ENCODE measurements around the gene RHOC.

The RHOC gene

DNA sequence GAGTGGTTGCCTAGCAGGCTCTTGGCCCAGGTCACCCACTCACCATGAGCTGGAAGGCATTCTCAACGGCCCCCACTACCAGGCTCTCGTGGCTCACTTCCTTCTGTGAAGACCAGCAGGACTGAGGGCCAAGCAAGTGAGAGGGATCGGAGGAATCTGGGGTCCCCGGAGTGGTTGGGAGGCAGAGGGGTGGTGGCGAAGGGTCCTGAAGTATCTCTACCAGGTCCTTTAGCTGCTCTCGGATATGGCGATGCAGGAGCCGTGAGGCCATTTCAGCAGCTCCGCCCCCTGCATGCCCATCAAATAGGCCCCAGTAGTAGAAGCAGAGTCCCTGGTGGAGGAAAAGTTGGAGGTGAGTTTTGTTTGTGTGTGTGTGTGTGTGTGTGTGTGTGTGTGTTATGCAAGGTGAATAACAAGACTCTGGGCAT lies 5.8 kb upstream of the RHOC start:
- no peak for TF ChIP-seq CTCF (IDR thresholded peaks at IDR 0.05; ENCODE audit: extremely low read depth, insufficient read depth, missing control alignments)
- in situ Hi-C loops (cut with MboI; ENCODE audit: low pct_unique_long_range_greater_than_20kb, low sequenced_read_pairs, unreplicated experiment), result no loop called here
- DNase-seq (ENCODE audit: low spot score), result no peak

DNA sequence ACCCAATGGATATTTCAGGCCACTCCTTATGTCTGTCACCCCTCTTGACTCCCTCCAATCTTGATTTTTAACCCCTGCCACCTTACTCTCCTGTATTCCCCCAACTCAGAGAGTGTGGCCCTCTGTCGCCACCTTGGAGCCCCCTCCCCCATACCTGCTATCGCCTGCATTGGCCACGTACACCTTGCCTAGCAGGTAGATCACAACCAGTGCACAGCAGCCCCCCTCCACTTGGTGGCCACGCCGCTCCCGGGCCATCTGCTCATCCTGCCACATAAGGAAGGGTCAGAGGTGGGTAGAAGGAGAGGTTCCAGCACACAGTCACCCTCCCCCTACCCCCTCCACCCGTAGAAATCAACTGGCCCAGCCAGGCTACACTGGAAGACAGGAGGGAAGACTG lies 5.3 kb upstream of the RHOC start:
- no peak for TF ChIP-seq CTCF (IDR thresholded peaks at IDR 0.05; ENCODE audit: extremely low read depth, insufficient read depth, missing control alignments)
- no peak for DNase-seq (ENCODE audit: low spot score)
- in situ Hi-C loops (cut with MboI; ENCODE audit: low pct_unique_long_range_greater_than_20kb, low sequenced_read_pairs, unreplicated experiment), result no loop called here

DNA sequence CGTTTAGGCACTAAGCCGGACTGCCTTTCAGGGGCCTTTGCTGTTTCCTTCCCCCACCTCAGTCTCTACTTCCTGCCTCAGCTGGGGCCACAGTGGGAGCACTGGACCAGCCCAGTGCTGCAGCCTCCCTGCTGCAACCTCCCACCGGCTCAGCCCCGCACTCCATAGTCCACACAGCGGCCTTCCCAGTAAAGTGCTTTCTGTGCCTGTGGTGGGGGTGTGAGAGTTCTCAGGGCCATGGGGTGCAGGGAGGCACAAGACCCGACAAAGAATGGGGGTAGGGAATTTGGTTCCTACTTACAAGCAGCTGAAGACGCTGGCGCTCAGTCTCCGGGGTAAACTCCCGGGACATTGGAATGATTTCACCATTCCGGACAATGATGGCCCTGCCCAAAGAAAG lies 4.7 kb upstream of the RHOC start:
- TF ChIP-seq CTCF (IDR thresholded peaks at IDR 0.05; ENCODE audit: extremely low read depth, insufficient read depth, missing control alignments), result no peak
- no peak for DNase-seq (ENCODE audit: low spot score)
- in situ Hi-C loops (cut with MboI; ENCODE audit: low pct_unique_long_range_greater_than_20kb, low sequenced_read_pairs, unreplicated experiment), result no loop called here

DNA sequence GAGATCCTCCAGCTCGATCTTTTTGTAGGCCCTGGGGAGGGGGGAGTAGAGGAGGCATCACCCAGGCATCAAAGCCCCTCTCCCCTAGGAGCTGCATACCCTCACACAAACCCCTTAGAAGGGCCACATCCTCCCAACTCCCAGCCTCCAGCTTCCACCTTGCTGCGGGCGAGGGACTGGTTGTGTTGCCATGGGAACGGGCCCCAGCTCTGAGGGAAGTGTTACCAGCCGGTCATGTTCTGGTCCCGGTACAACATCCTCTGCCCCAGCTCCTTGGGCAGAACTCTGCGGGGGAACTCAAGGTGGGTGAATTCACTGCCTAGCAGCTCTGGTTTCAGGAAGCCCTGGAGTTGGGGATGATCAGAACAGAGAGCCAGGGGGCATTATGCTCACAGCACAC lies 4.1 kb upstream of the RHOC start:
- DNase-seq (ENCODE audit: low spot score), result no peak
- TF ChIP-seq CTCF (IDR thresholded peaks at IDR 0.05; ENCODE audit: extremely low read depth, insufficient read depth, missing control alignments), result no peak
- in situ Hi-C loops (cut with MboI; ENCODE audit: low pct_unique_long_range_greater_than_20kb, low sequenced_read_pairs, unreplicated experiment), result no loop called here

- no peak for TF ChIP-seq CTCF (IDR thresholded peaks at IDR 0.05; ENCODE audit: extremely low read depth, insufficient read depth, missing control alignments)
- in situ Hi-C loops (cut with MboI; ENCODE audit: low pct_unique_long_range_greater_than_20kb, low sequenced_read_pairs, unreplicated experiment), result no loop called here
- no peak for DNase-seq (ENCODE audit: low spot score)
These were observed 3.7 kb upstream of the RHOC start for GRCh38 chr1:112710586-112710985.

- no peak for TF ChIP-seq CTCF (IDR thresholded peaks at IDR 0.05; ENCODE audit: extremely low read depth, insufficient read depth, missing control alignments)
- DNase-seq (ENCODE audit: low spot score), result no peak
- in situ Hi-C loops (cut with MboI; ENCODE audit: low pct_unique_long_range_greater_than_20kb, low sequenced_read_pairs, unreplicated experiment), result no loop called here
These were observed 3.2 kb upstream of the RHOC start for GRCh38 chr1:112710159-112710558.

GRCh38 chr1:112708489-112708888 lies 1.6 kb upstream of the RHOC start:
- TF ChIP-seq CTCF (IDR thresholded peaks at IDR 0.05; ENCODE audit: extremely low read depth, insufficient read depth, missing control alignments), result no peak
- in situ Hi-C loops (cut with MboI; ENCODE audit: low pct_unique_long_range_greater_than_20kb, low sequenced_read_pairs, unreplicated experiment), result loop anchor here (10.0 kb wide), 1 partner anchor 314 kb away; the partner anchor contains the start of gene CTTNBP2NL
- DNase-seq (ENCODE audit: low spot score), result no peak

Data from GM13977 (cell line).